Keratinocyte (primary cell): ENCODE measurements around the gene SCN9A. TPM values are rescaled to one million over a fixed set of nuclear protein-coding genes. Genes with fewer than 3 reads are reported as not detected.

Experiments
- DNase-seq: peaks from one replicate; pipeline ENCODE4 v3.0.0-alpha.2; 2011; ENCODE audit warnings: low read depth, missing footprints, low spot score
- FAIRE-seq: peaks from 2 replicates; lab custom pipeline; 2011; peaks lifted over from hg19 to GRCh38; lab: Jason Lieb, UNC
- H2AFZ ChIP-seq: 2 replicates; pipeline ENCODE4 v1.6.0; 2012; ENCODE audit warnings: low read length, control low read depth, inconsistent platforms; ENCODE audit not compliant: control insufficient read depth
- H3K27ac ChIP-seq: 2 replicates; pipeline ENCODE4 v1.5.1; 2011; ENCODE audit warnings: low read length; ENCODE audit not compliant: control insufficient read depth, insufficient read depth
- H3K27me3 ChIP-seq: 3 replicates; pipeline ENCODE4 v1.6.0; 2011; ENCODE audit warnings: low read length; ENCODE audit not compliant: control insufficient read depth, insufficient read depth; ENCODE audit errors: extremely low read depth
- H3K36me3 ChIP-seq, 2 experiments: 2 replicates in 1 of 2; 3 replicates in 1 of 2; pipeline ENCODE4 v1.5.1; 2011; ENCODE audit warnings: low read length in 2 of 2, mild to moderate bottlenecking in 1 of 2; ENCODE audit not compliant: control insufficient read depth in 2 of 2, insufficient read depth in 2 of 2; ENCODE audit errors: extremely low read depth in 1 of 2
- H3K4me1 ChIP-seq: 3 replicates; pipeline ENCODE4 v1.5.1; 2011; ENCODE audit warnings: low read length; ENCODE audit not compliant: control insufficient read depth, insufficient read depth; ENCODE audit errors: extremely low read depth
- H3K4me2 ChIP-seq: 3 replicates; pipeline ENCODE4 v1.6.0; 2011; ENCODE audit warnings: low read depth, low read length; ENCODE audit not compliant: control insufficient read depth, insufficient read depth; ENCODE audit errors: extremely low read depth
- H3K4me3 ChIP-seq, 3 experiments: fragments of 200-600 bp in 1 of 3; sonication (generic) in 1 of 3; 2 replicates in 2 of 3; 3 replicates in 1 of 3; pipeline ENCODE4 v1.5.1; 2011 to 2016; ENCODE audit warnings: low read length in 3 of 3, mild to moderate bottlenecking in 3 of 3, control low read depth in 2 of 3, inconsistent platforms in 1 of 3, low read depth in 1 of 3, mixed read lengths in 1 of 3, mixed run types in 1 of 3, moderate library complexity in 1 of 3; ENCODE audit not compliant: control insufficient read depth in 2 of 3, insufficient read depth in 2 of 3; ENCODE audit errors: extremely low read depth in 1 of 3
- H3K79me2 ChIP-seq: 2 replicates; pipeline ENCODE4 v1.6.0; 2012; ENCODE audit warnings: low read length; ENCODE audit not compliant: control insufficient read depth, insufficient read depth
- H3K9ac ChIP-seq: 3 replicates; pipeline ENCODE4 v1.6.0; 2011; ENCODE audit warnings: low read length; ENCODE audit not compliant: control insufficient read depth, insufficient read depth; ENCODE audit errors: extremely low read depth
- H3K9me1 ChIP-seq: 3 replicates; pipeline ENCODE4 v1.6.0; 2011; ENCODE audit warnings: low read length; ENCODE audit not compliant: control insufficient read depth, insufficient read depth; ENCODE audit errors: extremely low read depth
- H3K9me3 ChIP-seq: 2 replicates; pipeline ENCODE4 v1.5.1; 2012; ENCODE audit warnings: low read depth, low read length; ENCODE audit not compliant: control insufficient read depth
- H4K20me1 ChIP-seq: 3 replicates; pipeline ENCODE4 v1.6.0; 2011; ENCODE audit warnings: low read length; ENCODE audit not compliant: control insufficient read depth, insufficient read depth; ENCODE audit errors: extremely low read depth
- EZH2 ChIP-seq: IDR thresholded peaks from one replicate; pipeline ENCODE4 v1.6.1; 2012; ENCODE audit warnings: inconsistent platforms, mild to moderate bottlenecking, low read length, moderate library complexity
- dilution Hi-C: fragments of 300-500 bp; cut with MboI; formaldehyde crosslinking; loops from one replicate; pipeline ENCODE4 v1.7.0; 2020; ENCODE audit warnings: low sequenced_read_pairs; ENCODE audit not compliant: extremely low pct_ligation_motif_present
- polyA plus RNA-seq, 5 experiments: library from polyadenylated mRNA; depleted of rRNA in 3 of 5; stranded (reverse) in 3 of 5; stranded (forward) in 1 of 5; unstranded in 1 of 5; fragments of >200 nt; gene quantifications; 1 replicate in 1 of 5; 2 replicates in 3 of 5; 3 replicates in 1 of 5; pipeline versions ENCODE4 v1.2.1 to v1.2.3, GENCODE V29; 2011 to 2012; ENCODE audit warnings: missing spikeins in 2 of 5, low read depth in 1 of 5, low replicate concordance in 1 of 5
- TF ChIP-seq, protein P1 (sequence below), 3 experiments: IDR thresholded peaks in 1 of 3; conservative IDR thresholded peaks in 1 of 3; optimal IDR thresholded peaks in 1 of 3; 2 replicates in 2 of 3; 3 replicates in 1 of 3; pipeline versions ENCODE3 to v1.5.1; 2011; ENCODE audit warnings: low read length in 3 of 3, mild to moderate bottlenecking in 3 of 3, moderate library complexity in 2 of 3, control low read depth in 1 of 3, inconsistent platforms in 1 of 3; ENCODE audit not compliant: insufficient read depth in 2 of 3; ENCODE audit errors: extremely low read depth in 1 of 3

SCN9A gene
- polyA plus RNA-seq, 1 donor (not counting 4 experiments of a cell fraction or from before 2014, with no cell fraction given): 0.10 TPM

DNA sequence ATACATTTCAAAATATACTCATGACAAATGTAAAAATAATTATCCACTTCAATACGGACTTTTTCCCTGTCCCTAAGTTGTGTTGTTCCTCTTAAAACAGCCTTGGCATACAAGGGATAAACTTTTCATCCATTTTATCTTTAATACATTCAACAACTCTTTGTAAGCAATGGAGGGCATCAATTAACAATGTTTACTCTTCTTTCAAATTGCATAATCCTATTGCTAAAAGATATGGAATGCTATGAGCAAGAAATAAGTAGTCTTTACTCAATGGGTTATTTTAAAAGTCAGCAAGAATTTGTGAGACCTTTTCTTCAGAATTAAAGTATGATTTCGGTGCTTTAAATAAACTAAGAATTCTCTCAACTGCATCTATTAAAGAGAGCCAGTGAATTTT lies 41.9 kb downstream of the SCN9A start:
- dilution Hi-C loops: no loop called here
- Histone ChIP-seq H4K20me1 (no peaks in the 10 kb centered on the region), H2AFZ (no peak overlapping the region), H3K9ac (no peak overlapping the region), H3K4me3 (no peak overlapping the region), H3K79me2 (no peaks in the 10 kb centered on the region), H3K4me1 (no peaks in the 10 kb centered on the region), H3K27me3 (no peaks in the 10 kb centered on the region), H3K9me1 (no peaks in the 10 kb centered on the region), H3K36me3 (no peaks in the 10 kb centered on the region), H3K27ac (no peak overlapping the region), H3K9me3 (no peaks in the 10 kb centered on the region), H3K4me2 (no peak overlapping the region)
- DNase-seq: no peak
- TF ChIP-seq EZH2: no peak
- TF ChIP-seq, protein P1, sequence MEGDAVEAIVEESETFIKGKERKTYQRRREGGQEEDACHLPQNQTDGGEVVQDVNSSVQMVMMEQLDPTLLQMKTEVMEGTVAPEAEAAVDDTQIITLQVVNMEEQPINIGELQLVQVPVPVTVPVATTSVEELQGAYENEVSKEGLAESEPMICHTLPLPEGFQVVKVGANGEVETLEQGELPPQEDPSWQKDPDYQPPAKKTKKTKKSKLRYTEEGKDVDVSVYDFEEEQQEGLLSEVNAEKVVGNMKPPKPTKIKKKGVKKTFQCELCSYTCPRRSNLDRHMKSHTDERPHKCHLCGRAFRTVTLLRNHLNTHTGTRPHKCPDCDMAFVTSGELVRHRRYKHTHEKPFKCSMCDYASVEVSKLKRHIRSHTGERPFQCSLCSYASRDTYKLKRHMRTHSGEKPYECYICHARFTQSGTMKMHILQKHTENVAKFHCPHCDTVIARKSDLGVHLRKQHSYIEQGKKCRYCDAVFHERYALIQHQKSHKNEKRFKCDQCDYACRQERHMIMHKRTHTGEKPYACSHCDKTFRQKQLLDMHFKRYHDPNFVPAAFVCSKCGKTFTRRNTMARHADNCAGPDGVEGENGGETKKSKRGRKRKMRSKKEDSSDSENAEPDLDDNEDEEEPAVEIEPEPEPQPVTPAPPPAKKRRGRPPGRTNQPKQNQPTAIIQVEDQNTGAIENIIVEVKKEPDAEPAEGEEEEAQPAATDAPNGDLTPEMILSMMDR (optimal IDR thresholded peaks at IDR 0.05 in 1 of 3, IDR thresholded peaks at IDR 0.05 in 1 of 3, conservative IDR thresholded peaks at IDR 0.05 in 1 of 3; ENCODE audit: extremely low read depth in 1 of 3, insufficient read depth in 2 of 3, low read length in 3 of 3): no peak
- no peak for FAIRE-seq

DNA sequence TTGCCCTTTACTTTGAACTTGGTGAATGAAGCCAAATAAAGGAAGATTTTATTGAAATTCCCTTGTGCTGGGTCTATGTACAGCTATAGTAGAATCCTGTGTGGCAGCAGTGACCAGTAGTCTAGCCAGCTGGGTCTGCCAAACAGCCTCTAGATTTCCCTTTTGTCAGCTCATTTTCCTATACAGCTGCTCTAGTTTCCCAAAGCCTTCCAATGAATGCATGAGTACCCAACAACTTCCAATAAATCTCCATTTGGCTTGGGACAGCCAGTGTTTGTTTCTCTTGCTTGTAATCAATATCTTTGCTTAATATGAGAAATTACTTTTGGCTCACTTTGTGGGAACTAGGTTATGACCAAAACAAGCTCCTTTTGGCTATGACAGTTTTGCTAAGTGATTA lies 43.6 kb downstream of the SCN9A start:
- Histone ChIP-seq H3K4me2 (no peak overlapping the region), H3K9me1 (no peaks in the 10 kb centered on the region), H3K9me3 (no peaks in the 10 kb centered on the region), H2AFZ (no peak overlapping the region), H4K20me1 (no peaks in the 10 kb centered on the region), H3K79me2 (no peaks in the 10 kb centered on the region), H3K27ac (no peak overlapping the region), H3K9ac (no peak overlapping the region), H3K27me3 (no peaks in the 10 kb centered on the region), H3K36me3 (no peaks in the 10 kb centered on the region), H3K4me1 (no peaks in the 10 kb centered on the region), H3K4me3 (no peak overlapping the region)
- DNase-seq (no peak), FAIRE-seq (no peak)
- dilution Hi-C loops: no loop called here
- TF ChIP-seq, protein P1 (optimal IDR thresholded peaks at IDR 0.05 in 1 of 3, IDR thresholded peaks at IDR 0.05 in 1 of 3, conservative IDR thresholded peaks at IDR 0.05 in 1 of 3; ENCODE audit: extremely low read depth in 1 of 3, insufficient read depth in 2 of 3, low read length in 3 of 3): no peak
- no peak for TF ChIP-seq EZH2
